IMR-90 (cell line): Measurements from ENCODE around the gene CDK14.

Experiments
- MAFK ChIP-seq: IDR thresholded peaks from 2 replicates; pipeline ENCODE4 v1.6.1; 2012; ENCODE audit warnings: low read depth, low read length, improper control_type of control experiment
- SMC3 ChIP-seq: fragments of 150-350 bp; IDR thresholded peaks from 2 replicates; pipeline ENCODE4 v1.6.1; 2016; ENCODE audit warnings: low read depth, mild to moderate bottlenecking, antibody characterized with exemption, low read length, moderate library complexity

DNA sequence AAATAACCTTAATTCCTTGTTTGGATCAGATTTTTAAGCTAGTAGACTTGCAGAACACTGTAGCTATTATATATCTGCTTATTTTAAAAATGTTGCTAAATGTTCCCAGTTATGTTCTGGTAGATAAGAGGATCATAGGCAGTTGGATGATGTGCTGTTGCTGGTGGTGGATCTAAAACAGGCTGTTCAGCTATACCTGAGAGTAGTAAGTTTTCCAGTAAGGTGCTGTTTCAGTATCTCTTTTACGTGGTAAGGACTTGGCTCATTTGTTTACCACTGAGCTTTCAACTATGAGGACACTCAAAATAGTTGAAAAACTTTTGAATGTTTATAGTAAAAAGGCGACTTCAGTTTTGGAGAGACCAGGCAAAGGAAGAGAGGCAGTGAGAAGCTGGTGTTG, 180.9 kb downstream of the CDK14 start:
- TF ChIP-seq MAFK (no peak), SMC3 (no peak)
